HG03103 (cell line): ENCODE data around the gene KCNH1.

ENCODE experiments used
- ATAC-seq: cut with Tn5 transposase; IDR thresholded peaks from one replicate; pipeline ENCODE4 v1.9.1; 2021; ENCODE audit warnings: low read depth; ENCODE audit not compliant: unreplicated experiment

Gene KCNH1

DNA sequence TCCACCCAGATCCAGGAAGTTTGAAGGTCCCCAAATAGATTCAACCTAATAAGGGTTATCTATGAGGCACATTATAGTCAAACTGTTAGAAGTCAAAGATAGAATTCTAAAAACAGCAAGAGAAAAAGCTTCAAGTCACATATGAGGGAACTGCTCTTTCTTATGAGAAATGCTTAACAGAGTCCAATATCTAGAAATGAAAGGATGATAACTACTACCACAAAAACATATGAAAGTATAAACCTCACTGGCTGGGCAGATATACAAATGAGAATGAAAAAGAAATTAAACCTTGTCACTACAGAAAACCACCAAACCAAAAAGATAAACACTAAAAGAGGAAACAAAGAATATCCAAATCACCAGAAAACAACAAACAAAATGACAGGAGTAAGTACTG lies 201.8 kb downstream of the KCNH1 start:
- ATAC-seq = no peak

DNA sequence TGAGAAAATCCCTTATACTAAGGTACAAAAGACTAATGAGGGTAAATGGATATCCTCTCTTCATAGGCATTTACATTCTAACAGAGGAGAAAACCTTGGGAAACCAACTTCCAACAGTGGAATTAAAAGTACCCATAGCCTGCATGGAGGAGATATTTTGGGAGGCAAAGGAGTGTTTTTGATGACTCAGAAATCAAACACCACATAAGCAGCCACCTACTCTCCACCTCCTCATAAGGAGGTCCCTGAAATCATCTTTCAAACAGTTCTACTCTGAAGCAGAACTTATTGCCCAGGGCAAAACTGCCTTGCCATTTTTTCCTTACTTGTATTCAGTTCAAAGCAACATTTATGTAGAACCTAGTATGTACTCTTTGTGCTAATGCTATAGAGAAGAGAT lies 211.3 kb downstream of the KCNH1 start:
- no peak for ATAC-seq

DNA sequence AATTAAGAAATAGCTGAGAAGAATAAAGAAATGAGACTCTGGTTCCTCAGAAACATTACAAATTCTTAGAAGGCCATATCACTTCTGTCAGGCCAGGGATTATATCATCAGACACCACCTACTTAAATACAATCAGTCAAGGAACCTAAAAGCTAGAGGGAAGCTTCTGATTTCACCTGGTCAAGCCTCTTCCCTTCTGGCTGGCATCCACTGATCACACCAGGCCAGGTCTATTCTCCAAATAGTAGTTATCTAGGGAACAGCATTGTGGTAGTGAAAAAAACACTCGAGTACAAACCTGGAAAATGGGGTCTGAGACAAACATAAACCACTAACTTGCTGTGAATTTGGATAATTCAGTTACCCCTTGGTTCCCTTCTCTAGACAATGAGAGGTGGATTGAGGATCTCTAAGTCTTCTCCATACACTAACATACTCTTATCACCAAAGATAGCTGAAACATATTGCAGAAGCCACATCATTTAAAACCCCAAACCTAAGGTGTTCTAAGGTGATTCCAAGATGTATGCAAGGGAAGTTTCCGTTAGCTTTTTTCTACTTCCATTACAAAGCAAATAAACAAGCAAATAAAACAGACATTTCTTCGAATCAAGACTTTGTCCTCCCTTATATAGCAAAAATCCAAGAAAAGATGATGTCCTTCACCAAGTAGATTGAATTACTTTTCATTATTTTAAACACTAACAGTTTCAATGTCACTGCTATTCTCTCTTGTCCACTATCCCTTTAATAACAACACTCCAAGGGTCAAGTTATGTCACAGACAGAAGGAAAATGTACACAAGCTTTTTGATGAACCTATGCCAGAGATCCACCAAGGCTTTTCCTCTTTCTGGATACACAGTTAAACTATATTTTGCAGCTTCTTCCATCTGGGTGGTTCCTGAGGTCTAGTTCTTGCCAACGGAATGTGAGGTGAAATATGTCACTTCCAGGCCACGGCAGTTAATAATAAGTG lies 212.9 kb downstream of the KCNH1 start:
- ATAC-seq = no peak

DNA sequence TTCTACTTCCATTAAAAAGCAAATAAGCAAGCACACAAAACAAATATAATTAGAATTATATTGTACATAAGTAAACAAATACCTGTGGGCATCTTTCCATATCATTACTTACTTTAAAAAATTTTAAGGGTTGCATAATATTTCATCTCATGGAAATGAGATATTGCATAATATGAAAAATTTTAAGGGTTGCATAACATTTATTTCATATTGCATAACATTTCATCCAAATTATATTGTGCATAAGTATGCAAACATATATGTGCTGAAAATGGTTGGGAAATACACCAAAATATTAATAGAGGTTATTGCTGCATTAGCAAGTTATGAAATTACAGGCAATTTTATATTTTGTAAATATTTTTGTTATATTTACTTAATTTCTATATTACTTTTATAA lies 213.7 kb downstream of the KCNH1 start:
- ATAC-seq = no peak

DNA sequence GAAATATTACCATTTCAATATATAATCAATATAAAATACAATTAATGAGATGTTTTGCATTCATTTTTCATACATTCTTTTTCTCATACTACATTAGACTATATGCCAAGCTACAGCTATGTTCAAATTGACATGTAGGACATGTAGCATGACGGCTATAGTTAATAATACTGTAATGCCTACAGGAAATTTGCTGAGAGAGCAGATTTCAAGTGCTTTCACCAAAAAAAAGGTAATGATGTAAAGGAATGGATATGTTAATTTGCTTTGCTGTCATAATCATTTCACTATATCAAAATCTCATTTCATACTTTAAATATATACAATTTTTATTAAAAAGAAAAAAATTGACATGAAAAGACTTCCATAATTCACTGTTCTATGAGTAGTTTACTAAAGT lies 215.1 kb downstream of the KCNH1 start:
- no peak for ATAC-seq

DNA sequence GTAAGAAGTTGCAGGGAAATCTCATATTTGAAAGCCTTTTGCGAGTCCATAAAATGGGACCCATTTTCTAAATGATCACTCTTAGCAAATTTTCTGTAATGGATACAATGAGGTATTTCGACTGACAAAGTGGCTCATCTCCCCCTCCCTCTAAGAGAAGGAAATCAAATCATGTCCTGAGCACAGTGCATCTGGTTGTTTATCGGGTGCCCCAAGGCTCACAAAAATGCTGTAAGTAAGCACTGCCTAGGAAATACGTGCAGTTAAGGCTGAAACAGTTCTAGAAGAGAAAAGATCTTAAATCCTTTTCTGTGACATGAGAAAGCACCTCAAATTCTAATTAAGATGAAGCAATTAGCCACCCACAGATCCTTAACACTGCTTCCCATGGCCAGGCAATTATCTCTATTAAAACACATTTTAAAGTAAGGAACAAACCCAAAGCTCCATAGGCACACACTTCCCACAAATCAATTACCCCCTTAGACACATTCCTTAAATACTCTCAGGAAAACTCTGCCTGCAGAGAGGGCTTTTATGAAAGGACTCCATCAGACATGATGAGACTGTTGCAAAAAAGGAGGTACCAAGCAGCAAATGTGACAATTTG lies 216.3 kb downstream of the KCNH1 start:
- no peak for ATAC-seq

DNA sequence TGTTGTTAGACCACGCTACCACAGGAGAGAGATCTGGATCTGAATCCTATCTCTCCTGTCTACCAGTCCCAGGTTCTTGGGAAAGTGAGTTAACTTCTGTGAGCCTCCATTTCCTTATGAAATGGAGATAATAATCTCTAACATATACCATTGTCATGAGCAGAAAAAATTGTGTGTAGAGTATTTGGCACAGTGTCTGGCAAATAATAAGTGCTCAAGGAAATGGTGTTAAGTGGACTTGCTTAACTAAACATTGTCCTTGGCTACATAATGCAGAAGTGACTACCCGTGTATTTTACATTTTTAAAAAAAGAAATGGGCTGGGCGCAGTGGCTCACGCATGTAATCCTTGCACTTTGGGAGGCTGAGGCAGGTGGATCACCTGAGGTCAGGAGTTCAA lies 217.4 kb downstream of the KCNH1 start:
- ATAC-seq = no peak

DNA sequence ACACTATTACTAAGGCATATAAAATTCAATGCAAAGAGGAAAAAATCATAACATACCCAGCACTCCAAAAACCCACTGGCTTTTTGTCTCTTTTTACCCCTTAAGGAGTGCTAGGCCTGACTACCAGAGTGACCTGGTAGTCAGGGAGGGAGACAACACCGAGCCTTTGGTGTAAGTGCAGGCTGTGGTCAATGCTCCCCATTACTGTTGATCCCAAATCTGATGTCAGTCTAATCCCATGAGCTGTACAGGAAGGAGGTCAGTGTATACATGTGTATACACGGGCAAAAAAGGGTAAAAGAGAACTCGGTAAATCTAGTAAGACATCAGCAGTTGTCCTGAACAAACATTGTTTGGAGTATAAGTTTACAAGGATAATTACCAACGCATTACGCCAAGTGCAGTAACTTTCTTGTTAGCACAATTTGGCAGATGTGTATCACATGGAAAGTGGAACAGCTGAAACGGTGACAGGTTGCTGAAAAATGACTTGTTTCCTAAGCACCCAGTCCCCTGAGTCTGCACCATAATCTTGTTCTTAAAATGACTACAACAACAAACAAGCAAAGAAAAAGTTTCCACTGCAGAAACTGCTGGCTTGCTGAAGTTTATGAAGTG lies 217.9 kb downstream of the KCNH1 start:
- ATAC-seq = no peak

DNA sequence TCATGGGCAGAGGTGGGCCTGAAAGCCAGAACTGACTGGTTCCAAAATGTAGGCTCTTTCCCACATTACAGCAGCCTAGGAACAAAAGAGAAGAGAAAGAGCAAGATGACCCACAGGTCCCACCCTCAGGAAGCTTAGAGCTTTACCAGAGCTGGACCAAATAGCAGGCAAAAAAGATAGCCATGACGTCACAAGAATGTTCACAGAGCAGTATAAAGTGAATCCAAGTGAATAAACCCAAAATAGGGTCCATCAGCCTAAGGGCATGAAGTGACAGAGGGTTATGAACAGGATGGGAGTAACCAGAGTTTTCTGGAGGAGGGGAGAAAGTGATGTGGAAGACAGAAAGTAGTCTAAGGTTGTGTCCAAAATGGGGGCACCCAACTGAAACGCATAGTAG lies 221.2 kb downstream of the KCNH1 start:
- no peak for ATAC-seq

DNA sequence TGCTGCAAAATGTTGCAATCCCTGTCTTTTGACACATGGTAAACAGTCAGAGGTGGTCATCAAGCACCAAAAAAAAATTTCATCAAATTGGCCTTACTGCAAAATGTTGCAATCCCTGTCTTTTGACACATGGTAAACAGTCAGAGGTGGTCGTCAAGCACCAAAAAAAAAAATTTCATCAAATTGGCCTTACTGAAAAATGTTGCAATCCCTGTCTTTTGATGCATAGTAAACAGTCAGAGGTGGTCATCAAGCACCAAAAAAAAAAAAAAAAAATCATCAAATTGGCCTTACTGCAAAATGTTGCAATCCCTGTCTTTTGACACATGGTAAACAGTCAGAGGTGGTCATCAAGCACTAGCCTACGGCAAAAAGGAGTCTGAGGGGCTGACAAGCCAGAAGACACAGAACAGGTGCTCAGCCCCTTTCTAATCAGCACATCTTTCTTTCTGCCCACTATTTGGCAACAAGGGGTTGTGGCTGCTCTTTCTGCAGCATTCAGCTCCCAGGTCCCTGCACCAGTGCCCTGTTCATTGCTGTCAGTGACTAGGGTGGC lies 223.8 kb downstream of the KCNH1 start:
- no peak for ATAC-seq

DNA sequence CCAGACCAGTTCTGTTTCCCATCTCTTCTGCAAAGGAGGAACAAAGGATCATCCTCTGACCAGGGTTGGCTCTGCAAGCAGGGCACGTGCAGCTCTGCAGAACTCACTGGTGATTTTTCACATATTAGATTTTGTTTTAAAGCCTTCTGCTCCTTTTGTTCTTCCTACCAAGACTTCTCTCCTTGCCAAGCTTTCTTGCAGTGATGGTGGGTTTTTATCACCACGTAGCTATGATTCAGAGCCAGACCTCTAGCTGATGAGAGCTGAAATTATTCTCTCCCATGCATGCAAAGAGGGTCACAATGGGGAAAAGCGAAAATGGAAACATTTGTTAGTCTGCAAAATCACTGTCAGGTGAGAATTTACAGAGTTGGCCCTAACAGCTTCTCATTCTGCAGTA lies 225.2 kb downstream of the KCNH1 start:
- no peak for ATAC-seq

DNA sequence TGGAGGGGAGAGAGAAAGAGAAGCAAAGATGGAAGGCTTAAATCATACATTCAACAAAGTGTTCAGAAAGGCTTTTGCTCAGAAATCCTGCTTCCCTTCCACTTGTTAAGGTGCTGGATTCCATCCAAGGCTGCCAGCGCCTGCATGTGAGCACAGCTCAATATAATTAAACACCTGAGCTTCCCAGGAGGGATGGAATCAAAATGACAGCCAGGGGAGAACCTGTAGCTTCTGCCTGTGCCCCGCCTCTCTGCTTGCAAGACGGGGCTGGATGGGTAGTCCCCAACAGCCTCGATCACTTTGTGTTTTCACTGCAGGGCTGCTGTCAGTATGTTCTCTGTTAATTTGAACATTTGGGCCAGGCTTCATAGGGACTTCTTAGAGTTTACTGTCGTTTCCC lies 225.7 kb downstream of the KCNH1 start:
- no peak for ATAC-seq

DNA sequence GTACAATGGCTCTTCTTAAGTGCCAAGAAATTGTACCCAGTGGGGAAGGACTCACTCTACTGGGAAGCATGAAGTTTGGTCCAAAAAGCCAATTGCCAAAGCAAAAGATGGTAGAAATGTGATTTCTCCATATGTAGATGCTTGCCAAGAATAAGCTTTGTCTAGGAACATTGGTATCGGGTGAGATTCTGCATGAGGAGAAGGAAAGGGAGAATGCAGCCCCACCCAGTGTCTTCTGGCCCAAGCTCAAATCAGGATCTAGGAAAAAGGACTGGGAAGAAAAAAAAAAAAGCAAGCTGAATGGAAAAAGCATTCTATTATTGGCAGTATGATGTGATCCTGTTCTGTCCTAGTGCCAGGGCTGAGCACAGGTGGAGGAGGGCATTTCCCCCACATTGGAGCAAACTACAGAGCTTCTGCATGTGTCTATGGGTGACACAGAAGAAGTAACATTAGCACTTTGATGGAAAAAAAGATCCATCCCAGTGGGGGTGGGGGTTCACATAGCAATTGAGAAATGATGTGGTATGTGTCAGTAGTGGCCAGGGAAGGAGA lies 226.6 kb downstream of the KCNH1 start:
- ATAC-seq = no peak

DNA sequence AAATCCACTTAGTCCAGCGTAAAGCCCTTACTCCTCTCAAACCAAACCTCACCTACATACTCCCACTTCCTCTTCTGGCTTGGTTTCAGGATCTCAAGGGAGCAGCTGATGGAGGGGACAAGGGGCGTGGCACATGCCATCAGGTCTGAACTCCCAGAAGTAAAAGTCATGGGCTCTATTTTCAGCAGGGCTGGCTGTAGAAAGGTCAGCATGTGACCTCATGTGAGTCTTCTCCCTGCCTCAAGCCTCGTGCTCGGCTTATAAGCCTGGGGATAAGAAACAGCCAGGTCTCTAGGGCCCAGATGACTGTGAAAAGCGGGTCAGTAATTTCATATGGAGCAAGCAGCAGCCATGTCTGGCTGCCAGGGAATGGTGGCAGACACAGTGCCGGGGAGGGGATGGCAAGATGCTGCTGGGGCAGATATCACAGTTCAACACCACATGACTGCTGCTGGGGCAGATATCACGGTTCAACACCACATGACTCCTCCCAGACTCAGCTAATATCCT lies 227.9 kb downstream of the KCNH1 start:
- ATAC-seq = no peak

DNA sequence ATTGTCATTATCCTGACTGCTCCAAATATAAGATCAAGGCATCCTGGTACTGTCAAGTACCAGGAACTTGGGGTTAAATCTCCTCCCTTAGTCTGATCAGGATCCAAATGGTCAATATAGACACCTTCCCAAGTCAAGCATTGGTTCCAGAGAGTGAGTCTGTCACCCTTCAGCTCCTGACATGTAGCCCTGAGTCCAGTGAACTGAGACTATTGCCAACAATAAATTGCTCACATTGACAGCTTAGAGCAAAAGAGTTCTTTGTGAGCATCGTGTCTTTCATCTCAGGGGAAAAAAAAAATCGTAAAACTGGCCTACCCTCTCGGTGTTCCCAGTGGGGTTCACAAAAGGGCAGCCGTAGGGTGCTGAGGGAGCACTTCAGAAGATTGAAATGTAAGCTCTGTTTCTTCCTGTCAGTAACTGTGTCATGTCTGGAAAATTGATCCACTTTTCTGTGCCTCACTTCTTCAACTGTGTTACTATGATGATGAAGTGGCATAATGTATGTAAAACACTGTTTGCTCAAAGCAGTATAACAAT lies 228.5 kb downstream of the KCNH1 start:
- no peak for ATAC-seq

DNA sequence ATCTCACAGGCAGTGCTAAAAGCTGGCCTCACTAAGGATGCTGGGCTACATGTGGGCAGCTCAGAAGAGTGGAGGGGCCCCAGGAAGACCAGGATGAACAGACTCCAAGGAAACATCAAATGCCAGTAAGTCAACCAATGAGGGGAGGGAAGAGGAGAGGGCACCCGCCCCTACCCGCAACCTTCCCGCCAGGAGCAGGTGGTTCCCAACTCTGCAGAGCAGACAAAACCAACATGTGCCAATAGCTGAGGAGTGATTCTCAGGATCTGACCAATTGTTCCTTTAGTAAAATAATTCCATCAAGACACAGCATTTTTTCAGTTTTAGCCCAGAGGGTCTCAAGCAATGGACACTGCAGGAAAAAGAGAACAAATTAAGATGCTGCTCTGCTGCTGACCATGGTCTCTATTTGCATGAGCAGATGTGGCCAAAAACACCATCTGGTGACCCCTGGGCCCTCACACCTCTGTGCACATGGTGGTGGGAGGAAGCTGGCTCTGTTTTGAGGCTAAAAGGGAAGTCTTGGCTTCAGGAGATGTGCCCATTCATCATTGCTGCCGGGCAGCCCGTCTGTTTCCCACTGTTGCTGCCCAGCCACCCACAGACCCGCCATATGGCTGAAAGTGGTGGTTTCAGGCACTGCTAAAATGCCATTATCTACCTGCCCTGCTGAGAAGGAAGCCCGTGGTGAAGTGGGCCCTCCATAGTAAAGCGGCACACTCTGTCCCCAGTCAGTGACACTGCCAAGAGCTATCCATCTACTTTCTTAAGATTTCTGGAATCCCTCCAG lies 231.8 kb downstream of the KCNH1 start:
- ATAC-seq = no peak

DNA sequence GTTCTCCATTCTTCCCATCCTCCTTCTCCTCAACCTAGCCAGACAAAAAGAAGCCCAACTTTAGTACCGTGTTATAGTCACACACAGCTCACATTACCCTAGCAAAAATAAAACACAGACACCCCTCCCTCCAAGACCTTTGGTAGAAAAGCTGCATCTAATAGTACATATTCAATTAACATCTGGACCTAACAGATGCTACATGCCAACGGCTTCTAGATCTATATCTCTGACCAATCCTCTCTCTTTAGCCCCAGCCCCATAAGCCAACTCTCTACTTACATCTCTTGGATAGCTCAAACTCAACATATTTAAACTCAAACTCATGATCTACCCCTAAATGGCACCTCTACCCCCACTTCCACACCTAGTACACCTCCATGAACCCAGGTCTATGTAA lies 233.1 kb downstream of the KCNH1 start:
- ATAC-seq = no peak

DNA sequence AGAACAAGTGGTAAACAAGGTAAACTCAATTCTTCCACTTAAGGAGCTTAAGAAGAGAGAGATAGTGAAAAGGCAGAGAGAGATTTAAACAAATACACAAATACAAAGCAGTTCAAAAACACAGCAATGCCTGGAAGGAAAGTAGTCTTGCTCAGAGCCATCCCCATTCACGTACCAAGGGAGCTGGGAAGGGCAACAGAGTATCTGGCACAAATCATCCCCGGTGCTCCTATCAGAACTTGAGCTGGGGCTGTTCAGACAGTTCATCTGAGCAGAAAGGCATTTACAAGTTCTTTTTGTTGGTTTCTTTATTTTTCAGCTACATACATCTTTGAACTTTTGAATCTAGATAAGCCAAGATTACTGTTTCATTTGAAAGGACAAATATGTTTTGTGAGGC lies 233.9 kb downstream of the KCNH1 start:
- no peak for ATAC-seq

DNA sequence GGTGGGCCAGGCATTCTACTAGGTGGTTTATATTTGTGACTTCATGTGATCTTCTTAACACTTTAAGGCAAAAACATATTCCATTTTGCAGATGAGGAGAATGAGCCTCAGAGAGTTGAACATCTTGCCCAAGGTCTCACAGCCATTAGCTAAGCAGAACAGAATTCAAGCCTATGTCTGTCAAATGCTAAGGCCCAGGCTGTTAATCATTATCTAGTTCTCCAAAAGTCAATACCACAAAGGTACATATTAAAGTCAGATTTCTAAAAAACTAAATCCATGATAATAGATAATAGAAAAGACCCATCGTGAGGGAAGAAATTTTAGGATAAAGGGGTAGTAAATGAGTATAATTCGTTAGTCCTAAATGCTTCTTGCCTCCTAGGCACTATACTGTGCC lies 234.3 kb downstream of the KCNH1 start:
- no peak for ATAC-seq

DNA sequence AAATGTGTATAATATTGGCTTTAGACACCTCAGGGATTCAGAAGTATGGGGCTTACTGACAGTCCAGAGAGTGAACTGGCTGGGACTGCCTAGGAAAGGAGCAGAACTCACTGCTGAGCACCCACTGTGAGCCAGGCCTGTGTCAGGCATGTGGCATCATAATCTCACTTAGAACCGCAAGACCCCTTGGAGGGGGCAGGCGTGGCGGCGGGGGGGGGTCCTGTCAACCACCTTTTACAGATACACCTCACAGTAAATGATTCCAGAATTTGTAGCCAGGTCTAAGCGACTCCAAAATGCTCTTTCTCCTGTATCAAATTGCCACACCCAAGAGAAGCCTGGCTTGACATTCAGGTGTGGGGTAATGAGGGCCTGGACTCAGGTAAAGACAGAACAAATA lies 235.5 kb downstream of the KCNH1 start:
- ATAC-seq = no peak
